ENCODE measurements around the gene NOC3L. TPM values are rescaled to one million over a fixed set of nuclear protein-coding genes. Genes with fewer than 3 reads are reported as not detected.

The NOC3L gene
- total and polyA plus RNA-seq, 10 donors, result 9.8 to 29.6 (median 24.7) TPM

DNA sequence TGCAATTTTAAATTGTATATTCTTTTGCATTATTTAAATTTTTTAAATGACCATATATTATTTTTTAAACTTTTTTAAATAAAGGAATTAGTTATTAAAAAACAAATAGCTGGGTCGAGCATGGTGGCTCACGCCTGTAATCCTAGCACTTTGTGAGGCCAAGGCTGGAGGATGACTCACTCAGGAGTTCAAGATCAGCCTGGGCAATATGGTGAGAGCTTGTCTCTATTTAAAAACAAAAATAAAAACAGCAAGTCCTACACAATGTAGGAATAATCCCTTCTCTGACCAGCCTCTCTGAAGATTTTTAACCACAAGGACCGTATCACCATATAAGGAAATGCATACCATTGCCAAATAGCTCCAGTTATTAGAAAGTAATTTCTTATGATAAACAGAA, 19.6 kb downstream of the NOC3L start:
- TF ChIP-seq, protein P1, sequence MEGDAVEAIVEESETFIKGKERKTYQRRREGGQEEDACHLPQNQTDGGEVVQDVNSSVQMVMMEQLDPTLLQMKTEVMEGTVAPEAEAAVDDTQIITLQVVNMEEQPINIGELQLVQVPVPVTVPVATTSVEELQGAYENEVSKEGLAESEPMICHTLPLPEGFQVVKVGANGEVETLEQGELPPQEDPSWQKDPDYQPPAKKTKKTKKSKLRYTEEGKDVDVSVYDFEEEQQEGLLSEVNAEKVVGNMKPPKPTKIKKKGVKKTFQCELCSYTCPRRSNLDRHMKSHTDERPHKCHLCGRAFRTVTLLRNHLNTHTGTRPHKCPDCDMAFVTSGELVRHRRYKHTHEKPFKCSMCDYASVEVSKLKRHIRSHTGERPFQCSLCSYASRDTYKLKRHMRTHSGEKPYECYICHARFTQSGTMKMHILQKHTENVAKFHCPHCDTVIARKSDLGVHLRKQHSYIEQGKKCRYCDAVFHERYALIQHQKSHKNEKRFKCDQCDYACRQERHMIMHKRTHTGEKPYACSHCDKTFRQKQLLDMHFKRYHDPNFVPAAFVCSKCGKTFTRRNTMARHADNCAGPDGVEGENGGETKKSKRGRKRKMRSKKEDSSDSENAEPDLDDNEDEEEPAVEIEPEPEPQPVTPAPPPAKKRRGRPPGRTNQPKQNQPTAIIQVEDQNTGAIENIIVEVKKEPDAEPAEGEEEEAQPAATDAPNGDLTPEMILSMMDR (IDR thresholded peaks at IDR 0.05 in 8 of 11, conservative IDR thresholded peaks at IDR 0.05 in 3 of 11), result no peak
- TF ChIP-seq POLR2A (IDR thresholded peaks at IDR 0.05) (no peak), POLR2AphosphoS5 (IDR thresholded peaks at IDR 0.05) (no peak)
- Histone ChIP-seq H3K27ac (peak overlapping the region in 2 of 8 donors; percentile 6 to 44), H3K4me3 (no peak overlapping the region), H3K4me1 (peaks cover 0 to 19% (median 10%) of the 10 kb centered on the region in 6 donors), H3K27me3 (replicated peaks in 1 of 7) (no peaks in the 10 kb centered on the region), H3K36me3 (peaks cover 0 to 100% (median 43%) of the 10 kb centered on the region in 6 donors), H3K9me3 (no peaks in the 10 kb centered on the region)
- 79 to 88% (median 83%) methylated on average over 3 of the region's 3 CpGs for WGBS, 5 donors
- intact Hi-C loops (cut with DNase I; ENCODE audit: low total_unique reads), result no loop called here
- DNase-seq, result no peak

DNA sequence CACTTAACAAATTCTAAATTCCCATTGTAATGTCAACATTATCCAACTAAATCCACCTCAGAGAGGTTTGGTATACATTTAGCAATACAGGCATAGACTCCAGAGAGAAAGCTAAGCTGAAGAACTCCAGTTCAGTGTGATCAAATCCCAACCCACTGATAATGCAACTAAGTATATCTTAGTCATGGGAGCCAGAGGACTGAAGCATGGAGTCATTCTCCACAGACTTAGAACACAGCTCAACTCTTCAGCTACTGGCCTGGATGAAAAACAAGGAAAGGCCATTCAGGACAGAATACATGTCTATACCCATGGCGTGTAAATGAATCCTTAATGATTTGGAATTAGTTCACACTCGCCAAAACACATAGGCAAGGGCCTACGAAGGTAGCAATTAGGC, 27.9 kb downstream of the NOC3L start:
- TF ChIP-seq, protein P1 (IDR thresholded peaks at IDR 0.05 in 8 of 11, conservative IDR thresholded peaks at IDR 0.05 in 3 of 11), result no peak
- no peak for TF ChIP-seq POLR2A (IDR thresholded peaks at IDR 0.05)
- no peak for TF ChIP-seq POLR2AphosphoS5 (IDR thresholded peaks at IDR 0.05)
- Histone ChIP-seq H3K4me1 (no peaks in the 10 kb centered on the region), H3K27me3 (replicated peaks in 1 of 7) (no peaks in the 10 kb centered on the region), H3K36me3 (peaks cover 0 to 100% (median 82%) of the 10 kb centered on the region in 6 donors), H3K4me3 (no peak overlapping the region), H3K27ac (no peak overlapping the region), H3K9me3 (no peaks in the 10 kb centered on the region)
- intact Hi-C loops (cut with DNase I; ENCODE audit: low total_unique reads), result no loop called here
- 89 to 100% (median 96%) methylated on average over 3 of the region's 3 CpGs for WGBS, 5 donors
- DNase-seq, result no peak

DNA sequence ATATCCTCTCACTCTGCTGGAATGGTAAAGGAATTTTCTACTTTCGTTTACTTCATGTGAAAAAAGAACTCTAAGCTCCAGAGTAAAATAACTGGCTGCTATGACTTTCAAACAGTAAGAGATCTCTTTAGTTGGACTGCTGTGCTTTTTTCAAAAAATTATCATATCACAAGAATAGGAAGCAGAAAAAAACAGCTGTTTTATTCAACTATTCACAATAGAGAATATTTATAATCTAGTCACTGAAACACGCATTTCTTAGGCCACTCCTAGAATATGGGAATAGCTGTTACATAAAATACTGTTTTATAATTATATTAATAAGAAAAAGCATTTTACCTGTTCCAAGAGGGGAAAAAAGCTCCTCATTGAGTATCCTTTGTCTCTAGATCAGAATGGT, 29.7 kb downstream of the NOC3L start:
- no peaks in the 10 kb centered on the region for H3K9me3 ChIP-seq
- no peak for TF ChIP-seq POLR2A (IDR thresholded peaks at IDR 0.05)
- TF ChIP-seq, protein P1 (IDR thresholded peaks at IDR 0.05 in 8 of 11, conservative IDR thresholded peaks at IDR 0.05 in 3 of 11), result no peak
- no peak for TF ChIP-seq POLR2AphosphoS5 (IDR thresholded peaks at IDR 0.05)
- no peak for DNase-seq
- no peak overlapping the region for H3K27ac ChIP-seq
- intact Hi-C loops (cut with DNase I; ENCODE audit: low total_unique reads), result no loop called here
- peaks cover 0 to 98% (median 70%) of the 10 kb centered on the region in 6 donors for H3K36me3 ChIP-seq
- no peaks in the 10 kb centered on the region for H3K27me3 ChIP-seq (replicated peaks in 1 of 7)
- no peaks in the 10 kb centered on the region for H3K4me1 ChIP-seq
- 92 to 97% (median 94%) methylated on average over 2 of the region's 2 CpGs for WGBS, 5 donors
- H3K4me3 ChIP-seq, result no peak overlapping the region

DNA sequence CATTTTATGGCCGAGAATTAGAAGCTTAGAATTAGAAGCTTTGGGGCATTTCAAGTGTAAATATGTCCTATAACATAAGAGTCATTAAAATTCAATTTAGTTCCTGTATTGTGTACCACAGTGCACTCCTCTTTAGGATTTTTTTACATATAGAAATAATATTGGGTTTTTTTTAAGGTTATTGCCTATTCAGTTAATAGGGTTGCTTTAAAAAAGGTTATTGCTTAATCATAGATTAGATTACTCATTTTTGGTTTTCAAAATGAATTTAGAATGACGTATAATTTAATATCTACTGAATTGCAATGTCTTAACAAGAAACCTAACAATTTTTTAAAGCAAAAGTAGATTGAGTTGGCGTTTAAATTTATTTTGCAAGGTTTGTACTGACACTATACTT, 34.1 kb downstream of the NOC3L start:
- no peaks in the 10 kb centered on the region for H3K4me1 ChIP-seq
- H3K4me3 ChIP-seq, result no peak overlapping the region
- no peak for TF ChIP-seq POLR2AphosphoS5 (IDR thresholded peaks at IDR 0.05)
- no peak for TF ChIP-seq POLR2A (IDR thresholded peaks at IDR 0.05)
- TF ChIP-seq, protein P1 (IDR thresholded peaks at IDR 0.05 in 8 of 11, conservative IDR thresholded peaks at IDR 0.05 in 3 of 11), result no peak
- H3K36me3 ChIP-seq, result peaks cover 0 to 98% (median 49%) of the 10 kb centered on the region in 6 donors
- intact Hi-C loops (cut with DNase I; ENCODE audit: low total_unique reads), result loop anchor here (10.0 kb wide), 1 partner anchor 414 kb away; no protein-coding TSS in a partner anchor
- H3K27ac ChIP-seq, result peak overlapping the region in 4 of 8 donors; percentile 70 to 80 (median 76)
- no peaks in the 10 kb centered on the region for H3K27me3 ChIP-seq (replicated peaks in 1 of 7)
- H3K9me3 ChIP-seq, result no peaks in the 10 kb centered on the region
- 82 to 96% (median 87%) methylated on average over 3 of the region's 3 CpGs for WGBS, 5 donors
- DNase-seq, result no peak

Measured in spleen (tissue), 11 donors.